Fibroblast of lung (primary cell): Measurements from ENCODE around the gene SYNJ2. TPM values are rescaled to one million over a fixed set of nuclear protein-coding genes. Genes with fewer than 3 reads are reported as not detected.

Source experiments
- DNase-seq, 2 donors: peaks; one replicate each; pipeline versions ENCODE4 v3.0.0 to v3.0.0-alpha.2; 2010; ENCODE audit warnings: low read depth in 2 of 2
- H2AFZ ChIP-seq: 2 replicates; pipeline ENCODE4 v1.5.1; 2012; ENCODE audit warnings: low read length, control low read depth, inconsistent platforms
- H3K27ac ChIP-seq: 2 replicates; pipeline ENCODE4 v1.5.1; 2011; ENCODE audit warnings: low read length, control low read depth; ENCODE audit not compliant: insufficient read depth
- H3K27me3 ChIP-seq: 2 replicates; pipeline ENCODE4 v1.5.1; 2011; ENCODE audit warnings: mild to moderate bottlenecking, low read length; ENCODE audit not compliant: control insufficient read depth, insufficient read depth
- H3K36me3 ChIP-seq: 2 replicates; pipeline ENCODE4 v1.5.1; 2011; ENCODE audit warnings: low read length; ENCODE audit not compliant: control insufficient read depth, insufficient read depth
- H3K4me1 ChIP-seq: 2 replicates; pipeline ENCODE4 v1.5.1; 2011; ENCODE audit warnings: low read length; ENCODE audit not compliant: control insufficient read depth, insufficient read depth; ENCODE audit errors: extremely low read depth
- H3K4me2 ChIP-seq: 2 replicates; pipeline ENCODE4 v1.5.1; 2011; ENCODE audit warnings: low read length, control low read depth; ENCODE audit not compliant: insufficient read depth; ENCODE audit errors: extremely low read depth
- H3K4me3 ChIP-seq, 4 experiments: fragments of 200-600 bp in 1 of 4; sonication (generic) in 1 of 4; replicated peaks in 1 of 4; 2 replicates each; pipeline ENCODE4 v1.5.1; 2011 to 2016; ENCODE audit warnings: low read length in 4 of 4, low read depth in 3 of 4, mild to moderate bottlenecking in 3 of 4, control low read depth in 2 of 4, inconsistent platforms in 1 of 4, mixed read lengths in 1 of 4; ENCODE audit not compliant: insufficient read depth in 1 of 4; ENCODE audit errors: control extremely low read depth in 1 of 4
- H3K79me2 ChIP-seq: 2 replicates; pipeline ENCODE4 v1.5.1; 2012; ENCODE audit warnings: mild to moderate bottlenecking, low read length, inconsistent platforms; ENCODE audit not compliant: control insufficient read depth, insufficient read depth
- H3K9ac ChIP-seq: 2 replicates; pipeline ENCODE4 v1.5.1; 2011; ENCODE audit warnings: mild to moderate bottlenecking, low read length, control low read depth; ENCODE audit not compliant: insufficient read depth
- H3K9me3 ChIP-seq: 2 replicates; pipeline ENCODE4 v1.5.1; 2012; ENCODE audit warnings: low read depth, low read length; ENCODE audit not compliant: control insufficient read depth, insufficient read depth
- H4K20me1 ChIP-seq: 2 replicates; pipeline ENCODE4 v1.5.1; 2011; ENCODE audit warnings: low read length; ENCODE audit not compliant: control insufficient read depth, insufficient read depth; ENCODE audit errors: extremely low read depth
- EZH2 ChIP-seq: IDR thresholded peaks from 2 replicates; pipeline ENCODE4 v1.5.1; 2012; ENCODE audit warnings: low read length, control low read depth, mild to moderate bottlenecking; ENCODE audit errors: missing control alignments
- polyA plus RNA-seq, 2 donors: library from polyadenylated mRNA; depleted of rRNA in 1 of 2; stranded (reverse) in 1 of 2; unstranded in 1 of 2; fragments of >200 nt; gene quantifications; 2 replicates each; pipeline ENCODE4 v1.2.1, GENCODE V29; 2011 to 2012; ENCODE audit warnings: missing spikeins in 1 of 2
- total RNA-seq: library from RNA; depleted of rRNA; stranded (reverse); fragments of >200 nt; gene quantifications from 2 replicates; pipeline ENCODE4 v1.2.1, GENCODE V29; 2014
- TF ChIP-seq, protein P1 (sequence below), 2 donors: IDR thresholded peaks in 1 of 2; conservative IDR thresholded peaks in 1 of 2; 1 replicate in 1 of 2; 2 replicates in 1 of 2; pipeline ENCODE4 v1.5.1; 2011 to 2012; ENCODE audit warnings: low read length in 2 of 2, control low read depth in 1 of 2, inconsistent platforms in 1 of 2, low read depth in 1 of 2, mild to moderate bottlenecking in 1 of 2

SYNJ2 gene
- total and polyA plus RNA-seq, 2 donors (not counting 1 experiment from before 2014, with no cell fraction given), result 23.5 to 57.3 TPM

DNA sequence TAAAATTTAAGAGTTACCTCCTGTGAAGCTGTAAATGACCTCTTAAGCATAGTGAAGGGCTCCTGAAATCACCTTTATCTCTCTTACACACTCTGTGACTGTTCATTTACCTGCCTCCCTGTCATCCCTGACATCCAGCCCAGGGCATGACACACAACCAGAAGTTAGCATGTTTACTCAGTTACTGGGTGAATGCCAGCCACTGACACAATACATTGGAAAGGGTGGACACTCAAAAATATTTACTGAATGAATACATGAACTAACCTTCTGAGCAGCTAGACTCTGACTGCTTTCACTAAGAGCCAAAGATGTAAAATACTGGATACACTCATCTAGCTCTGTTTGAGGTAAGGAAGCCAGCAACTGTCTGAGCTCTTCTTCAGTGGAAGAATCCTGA lies 161.1 kb downstream of the SYNJ2 start:
- no peaks in the 10 kb centered on the region for H4K20me1 ChIP-seq
- H3K4me2 ChIP-seq, result no peak overlapping the region
- no peaks in the 10 kb centered on the region for H3K79me2 ChIP-seq
- H3K27me3 ChIP-seq, result no peaks in the 10 kb centered on the region
- peak; percentile 59 to 79 for DNase-seq
- peaks cover 3% of the 10 kb centered on the region for H3K36me3 ChIP-seq
- H3K4me3 ChIP-seq, result no peak overlapping the region
- no peak overlapping the region for H3K9ac ChIP-seq
- no peak overlapping the region for H3K27ac ChIP-seq
- H3K9me3 ChIP-seq, result no peaks in the 10 kb centered on the region
- no peak overlapping the region for H2AFZ ChIP-seq
- H3K4me1 ChIP-seq, result no peaks in the 10 kb centered on the region
- TF ChIP-seq, protein P1, sequence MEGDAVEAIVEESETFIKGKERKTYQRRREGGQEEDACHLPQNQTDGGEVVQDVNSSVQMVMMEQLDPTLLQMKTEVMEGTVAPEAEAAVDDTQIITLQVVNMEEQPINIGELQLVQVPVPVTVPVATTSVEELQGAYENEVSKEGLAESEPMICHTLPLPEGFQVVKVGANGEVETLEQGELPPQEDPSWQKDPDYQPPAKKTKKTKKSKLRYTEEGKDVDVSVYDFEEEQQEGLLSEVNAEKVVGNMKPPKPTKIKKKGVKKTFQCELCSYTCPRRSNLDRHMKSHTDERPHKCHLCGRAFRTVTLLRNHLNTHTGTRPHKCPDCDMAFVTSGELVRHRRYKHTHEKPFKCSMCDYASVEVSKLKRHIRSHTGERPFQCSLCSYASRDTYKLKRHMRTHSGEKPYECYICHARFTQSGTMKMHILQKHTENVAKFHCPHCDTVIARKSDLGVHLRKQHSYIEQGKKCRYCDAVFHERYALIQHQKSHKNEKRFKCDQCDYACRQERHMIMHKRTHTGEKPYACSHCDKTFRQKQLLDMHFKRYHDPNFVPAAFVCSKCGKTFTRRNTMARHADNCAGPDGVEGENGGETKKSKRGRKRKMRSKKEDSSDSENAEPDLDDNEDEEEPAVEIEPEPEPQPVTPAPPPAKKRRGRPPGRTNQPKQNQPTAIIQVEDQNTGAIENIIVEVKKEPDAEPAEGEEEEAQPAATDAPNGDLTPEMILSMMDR (conservative IDR thresholded peaks at IDR 0.05 in 1 of 2, IDR thresholded peaks at IDR 0.05 in 1 of 2; ENCODE audit: low read depth in 1 of 2, low read length in 2 of 2), result no peak
- TF ChIP-seq EZH2, result no peak

DNA sequence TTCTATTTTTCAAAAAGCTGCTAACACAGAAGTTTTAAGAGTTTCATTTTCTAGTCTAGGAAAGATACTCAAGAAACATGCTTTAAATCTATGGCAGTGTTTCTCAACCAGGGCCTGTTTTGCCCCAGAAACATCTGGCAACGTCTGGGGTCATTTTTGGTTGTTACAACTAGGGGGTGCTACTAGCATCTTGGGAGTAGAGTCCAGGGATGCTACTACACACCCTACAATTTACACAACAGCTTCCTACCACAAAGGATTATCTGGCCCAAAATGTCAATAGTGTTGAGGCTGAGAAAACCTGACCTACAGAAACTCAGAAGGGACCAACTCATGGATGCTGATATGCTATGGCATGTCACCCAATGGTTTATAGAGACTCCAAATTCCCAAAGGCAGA lies 162.0 kb downstream of the SYNJ2 start:
- no peaks in the 10 kb centered on the region for H3K27me3 ChIP-seq
- peaks cover 3% of the 10 kb centered on the region for H3K36me3 ChIP-seq
- H3K9me3 ChIP-seq, result no peaks in the 10 kb centered on the region
- H3K9ac ChIP-seq, result no peak overlapping the region
- TF ChIP-seq, protein P1 (conservative IDR thresholded peaks at IDR 0.05 in 1 of 2, IDR thresholded peaks at IDR 0.05 in 1 of 2; ENCODE audit: low read depth in 1 of 2, low read length in 2 of 2), result peak; percentile 46 to 47
- no peak for TF ChIP-seq EZH2
- H3K27ac ChIP-seq, result no peak overlapping the region
- H3K79me2 ChIP-seq, result no peaks in the 10 kb centered on the region
- no peaks in the 10 kb centered on the region for H3K4me1 ChIP-seq
- no peak overlapping the region for H3K4me2 ChIP-seq
- H3K4me3 ChIP-seq, result no peak overlapping the region
- H2AFZ ChIP-seq, result no peak overlapping the region
- peak in 1 of 2 donors; percentile 42 for DNase-seq
- H4K20me1 ChIP-seq, result no peaks in the 10 kb centered on the region

Other genes with a start within 250 kb of the SYNJ2 start
- 117 and 120 TPM in 2 replicates for gene SNX9, start 158.6 kb upstream of the SYNJ2 start, total RNA-seq
- gene SNX9, start 158.6 kb upstream of the SYNJ2 start, polyA plus RNA-seq, result 56.8 and 85.2 TPM in 2 replicates
- gene SERAC1, start 186.4 kb downstream of the SYNJ2 start, total RNA-seq, result 33.6 and 37.7 TPM in 2 replicates
- gene SERAC1, start 186.4 kb downstream of the SYNJ2 start, polyA plus RNA-seq, result 16.0 and 21.3 TPM in 2 replicates
- 7.2 and 10.7 TPM in 2 replicates for gene GTF2H5, start 186.5 kb downstream of the SYNJ2 start, total RNA-seq
- 24.7 and 32.5 TPM in 2 replicates for gene GTF2H5, start 186.5 kb downstream of the SYNJ2 start, polyA plus RNA-seq